ENCODE results near the gene FHOD3.

DNA sequence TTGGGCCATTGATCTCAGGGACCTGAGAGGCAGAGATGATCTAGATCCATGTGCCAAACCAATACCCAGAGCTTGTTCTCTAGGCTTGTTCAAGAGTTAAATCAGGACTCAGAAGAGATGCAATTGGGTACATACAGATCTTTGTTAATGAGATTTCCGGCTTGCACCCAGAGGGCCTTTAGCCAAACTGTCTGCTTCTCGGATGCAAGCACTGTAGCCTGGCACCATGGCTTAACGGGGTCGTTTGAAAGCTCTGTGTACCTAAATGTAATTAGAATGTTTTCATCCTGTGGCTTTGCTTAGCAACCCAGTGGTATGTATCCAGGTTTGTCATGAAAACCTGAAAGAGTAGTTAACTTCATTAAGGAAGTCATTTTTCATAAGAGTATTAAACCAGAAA is 437.1 kb downstream of the FHOD3 start:
- no peak for TF ChIP-seq EZH2phosphoT487 (IDR thresholded peaks at IDR 0.05; ENCODE audit: borderline replicate concordance)
- TF ChIP-seq, protein P1, sequence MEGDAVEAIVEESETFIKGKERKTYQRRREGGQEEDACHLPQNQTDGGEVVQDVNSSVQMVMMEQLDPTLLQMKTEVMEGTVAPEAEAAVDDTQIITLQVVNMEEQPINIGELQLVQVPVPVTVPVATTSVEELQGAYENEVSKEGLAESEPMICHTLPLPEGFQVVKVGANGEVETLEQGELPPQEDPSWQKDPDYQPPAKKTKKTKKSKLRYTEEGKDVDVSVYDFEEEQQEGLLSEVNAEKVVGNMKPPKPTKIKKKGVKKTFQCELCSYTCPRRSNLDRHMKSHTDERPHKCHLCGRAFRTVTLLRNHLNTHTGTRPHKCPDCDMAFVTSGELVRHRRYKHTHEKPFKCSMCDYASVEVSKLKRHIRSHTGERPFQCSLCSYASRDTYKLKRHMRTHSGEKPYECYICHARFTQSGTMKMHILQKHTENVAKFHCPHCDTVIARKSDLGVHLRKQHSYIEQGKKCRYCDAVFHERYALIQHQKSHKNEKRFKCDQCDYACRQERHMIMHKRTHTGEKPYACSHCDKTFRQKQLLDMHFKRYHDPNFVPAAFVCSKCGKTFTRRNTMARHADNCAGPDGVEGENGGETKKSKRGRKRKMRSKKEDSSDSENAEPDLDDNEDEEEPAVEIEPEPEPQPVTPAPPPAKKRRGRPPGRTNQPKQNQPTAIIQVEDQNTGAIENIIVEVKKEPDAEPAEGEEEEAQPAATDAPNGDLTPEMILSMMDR (conservative IDR thresholded peaks at IDR 0.05; ENCODE audit: low read length) = no peak
